ENCODE measurements around the gene UROS. TPM values are rescaled to one million over a fixed set of nuclear protein-coding genes. Genes with fewer than 3 reads are reported as not detected.
A peak's percentile ranks its signal among the peaks of the same experiment; 100 is the strongest.

Gene UROS
- total RNA-seq, 1 experiment from 2014 or later, result 93.6 TPM

DNA sequence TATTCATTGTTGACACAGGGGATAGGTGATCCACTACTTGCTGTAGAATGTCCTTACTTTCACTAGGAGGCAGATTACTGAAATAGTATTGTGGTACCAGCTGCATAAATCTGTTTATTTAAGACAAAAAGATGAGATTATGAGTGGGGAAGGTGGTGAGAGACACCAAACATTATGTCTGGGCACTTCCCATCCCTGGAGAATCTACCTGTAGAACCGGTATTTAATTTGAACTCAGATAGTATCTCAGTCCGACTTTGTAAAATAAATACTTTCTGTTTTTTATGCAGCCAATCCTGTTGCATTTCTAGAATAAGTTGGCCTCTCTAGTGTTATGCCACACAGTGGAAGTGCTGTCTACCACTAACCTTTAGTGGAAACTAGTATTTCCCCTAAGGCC is 13.7 kb upstream of the UROS start:
- DNase-seq (ENCODE audit: low read depth), result no peak

DNA sequence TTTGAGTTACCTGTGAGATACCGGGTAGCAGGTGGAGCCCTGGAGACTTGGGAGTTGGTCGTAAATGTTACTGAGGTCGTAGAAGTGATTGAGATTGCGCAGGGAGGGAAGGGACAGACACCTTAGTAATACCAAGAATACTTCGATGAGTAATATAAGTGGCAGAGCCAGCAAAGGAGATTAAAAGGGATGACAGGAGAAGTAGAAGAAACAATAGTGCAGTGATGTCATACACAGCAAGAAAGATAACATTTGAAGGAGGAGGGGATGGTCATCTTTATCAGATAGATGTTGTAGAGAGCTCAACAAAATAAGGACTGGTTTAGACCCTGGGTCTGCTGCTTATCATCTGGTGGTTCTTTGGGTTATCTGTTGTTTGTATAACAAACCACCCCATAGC is 5.3 kb upstream of the UROS start:
- no peak for DNase-seq (ENCODE audit: low read depth)

DNA sequence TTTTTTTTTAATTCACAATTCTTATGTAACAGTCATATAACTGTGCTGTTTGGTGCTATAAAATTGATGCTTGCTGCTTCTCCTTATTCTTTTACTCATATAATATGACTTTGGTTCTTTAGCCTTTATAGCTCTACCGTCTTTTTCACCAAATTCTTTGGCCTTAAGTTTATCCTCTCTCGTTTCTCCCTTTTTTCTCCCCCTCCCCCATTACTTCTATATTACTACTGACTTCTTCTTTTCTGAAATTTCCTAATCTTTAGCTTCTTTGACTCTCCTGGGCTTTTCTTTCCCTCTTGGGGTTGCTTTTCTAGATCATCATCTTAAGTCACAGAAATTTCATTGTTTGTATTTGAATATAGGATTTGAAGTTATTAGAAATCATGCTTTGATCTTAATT is 4.1 kb upstream of the UROS start:
- DNase-seq (ENCODE audit: low read depth), result no peak

DNA sequence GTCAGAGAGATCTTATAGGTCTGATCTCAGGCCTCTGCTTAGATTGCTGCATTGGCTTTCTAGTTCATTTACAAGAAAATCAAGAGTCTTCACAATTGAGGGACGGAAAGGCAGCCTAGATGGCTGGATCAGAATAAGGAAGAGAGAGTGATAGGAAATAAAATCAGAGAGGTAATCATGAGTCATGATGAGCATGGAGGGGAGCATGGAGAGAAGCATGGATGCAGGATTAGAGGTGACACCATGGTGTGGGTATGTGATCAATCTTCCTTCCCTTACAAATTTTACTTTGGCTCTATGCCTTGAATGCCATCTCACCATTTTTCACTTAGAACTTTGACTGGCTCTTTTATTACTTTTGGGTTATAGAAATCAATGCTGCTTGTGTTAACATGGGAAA is 1.7 kb upstream of the UROS start:
- DNase-seq (ENCODE audit: low read depth), result peak; percentile 33

DNA sequence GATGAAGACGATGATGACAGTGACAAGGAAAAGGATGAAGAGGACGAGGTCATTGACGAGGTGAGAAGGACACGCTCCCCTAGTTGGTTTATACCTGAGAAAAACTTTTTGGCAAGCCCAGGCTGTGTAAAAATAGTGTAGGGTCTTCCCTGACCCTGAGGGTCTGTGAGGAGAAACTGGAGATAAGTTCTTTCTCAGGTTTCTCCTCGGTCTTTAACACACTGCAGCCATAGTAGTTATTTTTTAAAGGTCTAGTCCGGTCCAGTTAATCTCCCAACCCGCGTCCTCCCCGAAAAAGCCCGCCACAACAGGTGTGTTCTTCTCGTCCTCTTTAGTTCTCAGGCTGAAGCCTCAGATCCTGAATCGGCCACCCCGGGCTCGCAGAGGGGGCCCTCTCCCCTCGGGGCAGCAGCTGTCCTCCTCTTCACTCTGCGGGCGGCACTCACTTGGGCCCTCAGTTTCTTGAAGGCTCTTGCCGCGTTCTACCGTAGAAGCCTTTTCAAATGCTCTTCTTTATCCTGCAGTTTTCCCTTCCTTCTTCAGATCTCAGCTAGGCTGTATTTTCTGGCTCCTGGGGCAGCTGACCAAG is 699 bp upstream of the UROS start:
- peak; percentile 16 for DNase-seq (ENCODE audit: low read depth)

DNA sequence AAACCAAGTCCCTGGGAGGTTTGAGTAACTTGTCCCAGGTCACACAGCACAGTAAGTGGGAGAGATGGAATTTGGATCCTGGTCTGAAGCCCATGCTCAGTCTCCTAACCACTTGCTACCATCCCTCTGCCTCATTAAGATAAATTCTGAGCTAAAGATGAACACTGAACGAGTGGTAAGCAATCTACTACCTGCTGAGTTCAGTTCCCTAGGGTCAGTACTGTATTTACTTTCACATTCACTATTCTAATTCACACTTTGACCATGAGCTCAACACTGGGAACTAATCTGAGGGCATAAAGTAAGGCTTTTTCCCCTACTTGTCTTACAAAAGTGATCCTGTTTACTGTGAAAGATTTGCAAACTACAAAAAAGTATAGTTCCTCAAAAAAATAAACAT is 2.4 kb downstream of the UROS start:
- no peak for DNase-seq (ENCODE audit: low read depth)

DNA sequence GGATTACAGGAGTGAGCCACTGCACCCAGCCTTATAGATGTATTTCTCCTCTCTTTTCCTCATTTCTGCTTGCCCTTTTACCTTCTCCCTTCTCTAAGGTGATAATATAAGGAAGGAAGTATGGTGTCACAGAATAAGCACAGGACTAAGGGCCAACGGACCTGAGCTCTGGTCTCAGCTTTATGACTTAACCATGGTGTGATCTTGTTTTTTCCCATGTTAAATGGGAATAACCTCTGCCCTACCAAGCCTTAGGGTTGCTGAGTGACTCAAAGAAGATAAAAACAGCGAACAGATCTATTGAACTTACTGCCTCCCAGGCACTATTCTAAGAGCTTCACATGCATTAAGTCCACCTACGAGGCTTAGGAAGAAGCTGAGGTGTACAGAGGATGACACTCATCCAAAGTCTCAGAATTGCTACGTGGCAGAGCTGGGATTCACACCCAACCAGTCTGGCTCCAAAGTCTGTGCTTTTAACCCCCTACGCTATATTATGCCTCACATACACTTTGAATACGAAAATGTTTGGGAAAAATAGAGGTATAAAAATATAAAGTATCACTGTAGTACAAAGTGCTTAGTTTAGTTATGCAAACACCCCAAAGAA is 5.6 kb downstream of the UROS start:
- no peak for DNase-seq (ENCODE audit: low read depth)

DNA sequence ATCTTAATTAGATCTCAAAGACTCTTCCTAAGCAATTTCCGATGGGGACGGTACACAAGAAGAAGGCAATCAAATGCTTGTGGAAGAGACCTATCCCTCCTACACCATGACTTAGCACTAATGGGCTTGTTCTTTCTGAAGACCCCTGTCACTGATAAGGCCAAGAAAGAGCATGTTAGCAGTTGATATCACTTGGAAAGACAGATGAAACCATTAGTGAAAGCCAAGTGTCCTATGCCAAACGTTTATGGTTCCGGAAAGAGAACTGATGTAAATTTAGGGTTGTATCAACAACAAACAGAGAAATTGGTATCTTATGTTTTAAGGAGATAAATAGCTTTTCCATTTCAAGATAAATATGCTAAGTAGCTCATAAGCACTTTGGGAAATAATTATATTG is 6.5 kb downstream of the UROS start:
- no peak for DNase-seq (ENCODE audit: low read depth)

DNA sequence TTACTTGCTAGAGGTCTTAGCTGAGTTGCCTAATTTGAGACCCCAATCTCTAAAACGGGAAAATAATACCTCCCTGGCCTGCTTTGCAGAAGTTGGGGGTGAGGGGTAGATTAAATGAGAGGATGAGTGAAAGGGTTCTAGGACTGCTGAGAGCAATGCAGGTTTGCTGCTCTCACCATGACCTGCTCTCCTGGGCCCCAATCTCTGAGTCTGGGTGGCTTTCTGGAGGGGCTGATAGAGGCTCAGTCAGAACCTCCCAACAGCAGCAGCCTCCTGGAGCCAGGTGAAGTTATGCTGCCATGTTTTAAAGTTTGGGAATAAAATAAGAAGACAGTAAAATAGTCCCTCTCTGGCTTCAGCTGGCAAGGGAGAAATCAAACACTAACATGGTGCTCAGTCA is 7.3 kb downstream of the UROS start:
- no peak for DNase-seq (ENCODE audit: low read depth)

DNA sequence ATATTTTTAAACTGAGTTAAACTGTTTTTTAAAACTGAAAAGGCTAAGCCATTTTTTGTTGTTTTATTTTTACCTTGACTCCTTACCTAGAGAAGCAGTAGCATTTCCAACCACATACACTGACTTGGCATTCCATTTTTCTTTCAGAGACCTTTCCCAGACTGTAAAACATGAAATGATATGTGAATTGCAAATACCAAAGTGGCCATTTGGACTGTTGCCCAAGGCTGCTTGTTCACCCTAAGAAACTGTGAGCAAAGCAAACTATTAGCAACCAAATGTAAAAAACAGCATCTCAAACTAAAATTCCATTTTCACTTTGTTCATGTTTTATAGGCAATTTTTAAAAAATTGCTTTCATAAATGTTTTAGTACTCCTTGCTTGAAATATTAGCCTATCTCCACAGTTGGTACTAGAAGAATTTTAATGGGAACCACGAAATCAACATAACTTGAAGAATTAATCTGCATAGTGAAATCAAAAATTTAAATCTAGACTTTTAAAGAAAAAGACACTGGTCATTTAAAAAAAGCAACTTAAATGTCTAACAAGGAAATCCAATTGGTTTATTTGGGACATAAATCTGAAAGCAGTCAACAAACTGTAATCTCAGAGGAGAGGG is 10.8 kb downstream of the UROS start:
- no peak for DNase-seq (ENCODE audit: low read depth)

DNA sequence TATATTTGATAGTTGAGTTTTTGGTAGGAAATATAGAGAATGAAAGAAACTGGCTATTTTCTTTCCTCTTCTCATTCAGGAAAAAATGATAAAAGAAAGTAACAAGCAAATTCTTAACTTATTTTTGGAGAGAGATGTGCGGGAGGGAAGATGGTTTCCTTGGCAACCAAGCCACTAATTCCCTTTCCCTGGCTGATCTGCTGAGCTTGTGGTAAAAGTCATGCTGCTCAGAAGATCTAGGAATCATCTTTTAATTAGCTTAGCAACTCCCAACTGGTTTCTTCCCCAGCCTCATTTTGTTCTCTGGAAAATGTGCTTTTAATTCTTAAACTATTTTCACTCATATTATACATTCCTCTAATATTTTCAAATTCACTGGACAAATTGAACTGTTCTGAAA is 11.8 kb downstream of the UROS start:
- DNase-seq (ENCODE audit: low read depth), result no peak

DNA sequence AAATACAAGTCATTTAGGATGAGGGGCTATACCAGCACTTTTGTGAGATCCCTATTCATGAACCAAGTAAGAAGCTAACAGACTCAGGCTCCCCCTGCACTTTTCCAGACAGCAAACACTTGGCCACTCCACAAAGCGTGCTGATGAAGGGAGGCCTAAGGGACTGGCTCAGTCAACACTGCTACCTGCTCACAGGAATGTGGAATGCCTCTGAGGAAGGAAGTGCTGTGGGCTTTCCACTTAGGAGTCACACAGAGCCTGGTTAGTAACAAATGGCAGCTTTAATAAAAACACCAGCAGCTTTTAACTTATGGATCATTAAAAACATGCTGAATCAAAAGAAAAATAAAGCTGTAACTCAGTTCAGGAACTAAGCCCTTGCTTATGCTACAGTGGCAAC is 15.0 kb downstream of the UROS start:
- DNase-seq (ENCODE audit: low read depth), result no peak

DNA sequence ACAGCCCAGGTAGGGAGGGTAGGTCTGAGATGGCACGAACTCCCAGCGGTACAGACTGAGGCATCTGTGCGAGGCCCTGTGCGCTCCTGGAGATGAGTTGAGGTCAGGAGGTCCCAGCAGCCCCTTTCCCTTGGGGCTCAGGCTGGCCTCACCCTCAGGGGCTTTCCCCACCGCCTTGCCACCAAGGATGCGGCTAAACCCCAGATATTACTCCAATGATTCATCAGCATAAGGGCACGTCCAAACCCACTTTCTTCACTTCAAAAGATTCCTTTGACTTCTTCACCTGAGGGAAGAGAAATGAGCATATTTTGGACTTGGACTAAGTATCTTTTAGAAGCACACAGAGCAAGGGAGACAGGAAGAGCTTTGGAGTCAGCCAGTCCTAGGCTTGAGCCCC is 20.3 kb downstream of the UROS start:
- no peak for DNase-seq (ENCODE audit: low read depth)

DNA sequence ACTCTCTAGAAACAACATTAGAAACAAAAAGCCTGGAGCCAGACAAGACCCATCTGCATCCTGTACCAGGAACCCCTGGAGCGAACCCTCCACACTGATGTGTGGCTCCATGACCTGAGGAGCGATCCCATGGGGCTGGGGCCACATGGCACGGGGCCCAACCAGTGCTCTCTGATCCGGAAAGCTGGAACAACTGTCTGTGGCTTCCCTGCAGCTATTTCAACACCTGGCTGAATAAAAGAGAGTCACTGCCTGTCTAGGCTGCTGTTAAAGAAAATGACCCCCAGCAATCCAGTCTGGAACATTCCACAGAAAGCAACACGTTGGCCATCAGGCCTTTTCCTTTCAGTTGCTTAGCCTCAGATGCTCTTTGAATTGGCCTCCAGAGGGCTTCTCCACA is 20.9 kb downstream of the UROS start:
- no peak for DNase-seq (ENCODE audit: low read depth)

DNA sequence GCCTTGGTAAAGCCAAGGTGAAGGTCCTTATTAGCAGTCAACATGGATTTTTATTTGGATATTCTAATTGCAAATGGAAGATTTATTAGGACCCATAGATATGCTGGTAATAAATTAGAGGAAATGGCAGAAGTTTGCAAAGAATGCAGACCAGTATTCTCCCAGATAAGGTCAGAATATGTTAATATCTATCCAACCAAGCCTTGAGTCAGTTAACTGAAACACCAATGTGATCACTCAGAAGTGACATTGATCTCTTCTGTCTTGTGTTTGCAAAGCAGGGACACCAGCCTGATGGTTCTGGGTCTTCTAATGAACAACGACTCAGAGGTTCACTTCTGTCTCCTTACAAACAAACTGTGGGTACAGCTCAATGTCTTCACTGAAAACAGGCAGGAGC is 21.5 kb downstream of the UROS start:
- no peak for DNase-seq (ENCODE audit: low read depth)

DNA sequence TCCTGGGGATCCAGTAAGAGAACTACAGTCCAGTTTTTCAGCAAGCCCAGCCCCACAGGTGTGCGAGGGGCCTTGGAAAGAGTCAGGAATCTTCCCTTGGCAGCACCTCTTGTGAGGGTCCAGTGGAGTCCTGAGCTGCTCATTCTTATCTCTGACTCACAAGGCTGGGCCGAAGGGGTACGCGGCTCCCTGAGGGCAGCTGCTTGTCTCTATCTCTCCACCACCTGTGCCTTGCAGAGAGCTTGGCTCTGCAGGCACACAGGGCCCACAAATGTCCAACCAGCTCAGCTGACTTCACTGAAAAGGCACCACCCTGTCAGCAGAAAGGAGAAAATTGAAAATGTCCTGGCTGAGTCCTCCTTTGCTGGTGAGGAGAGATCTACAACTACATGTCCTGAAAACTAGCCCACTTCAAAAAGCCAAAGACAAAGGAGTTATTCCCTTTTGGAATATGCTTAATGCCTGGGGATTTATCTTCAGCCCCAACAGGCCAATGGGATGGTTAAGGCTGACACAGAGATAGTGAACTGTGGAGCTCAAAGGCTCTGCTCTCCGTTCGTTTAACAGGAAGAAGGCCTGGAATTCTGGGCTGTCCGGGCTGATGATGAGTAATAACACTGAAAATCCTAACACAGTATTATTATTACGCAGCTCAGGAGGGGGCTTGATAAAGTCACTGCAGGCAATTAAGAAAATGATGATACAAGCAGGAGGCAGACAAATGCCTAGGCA is 23.4 kb downstream of the UROS start:
- no peak for DNase-seq (ENCODE audit: low read depth)

DNA sequence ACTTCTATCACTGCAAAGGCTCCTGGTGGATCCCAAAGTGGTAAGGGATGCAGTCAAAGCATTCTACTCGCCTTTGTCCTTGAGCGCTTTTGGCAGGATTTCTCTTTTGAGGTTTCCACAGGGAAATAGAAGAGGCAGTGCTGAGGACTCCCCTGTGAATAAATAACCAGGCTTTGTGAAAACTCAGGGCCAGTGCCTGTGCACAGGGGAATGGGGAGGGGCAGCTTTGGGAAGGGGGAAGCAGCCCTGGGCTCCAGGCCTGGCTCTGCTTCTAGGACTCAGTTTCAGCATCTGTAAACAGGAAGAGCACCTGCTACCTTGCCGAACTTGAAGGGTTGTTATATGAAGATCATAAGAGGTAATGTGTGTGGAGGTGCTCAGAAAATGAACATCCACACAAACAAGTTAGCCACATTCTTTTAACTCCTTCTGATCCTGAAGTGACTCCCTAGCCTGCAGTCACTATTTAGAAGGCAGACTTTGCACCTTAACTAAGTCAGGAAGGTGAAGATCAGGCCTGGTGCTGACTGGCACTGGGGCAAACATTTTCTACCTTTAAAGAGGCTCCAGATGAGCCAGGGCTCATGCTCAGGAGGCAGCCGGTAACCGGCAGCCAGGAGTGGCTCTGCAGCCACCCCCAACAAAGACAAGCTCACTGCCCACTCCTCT is 24.9 kb downstream of the UROS start:
- no peak for DNase-seq (ENCODE audit: low read depth)

DNA sequence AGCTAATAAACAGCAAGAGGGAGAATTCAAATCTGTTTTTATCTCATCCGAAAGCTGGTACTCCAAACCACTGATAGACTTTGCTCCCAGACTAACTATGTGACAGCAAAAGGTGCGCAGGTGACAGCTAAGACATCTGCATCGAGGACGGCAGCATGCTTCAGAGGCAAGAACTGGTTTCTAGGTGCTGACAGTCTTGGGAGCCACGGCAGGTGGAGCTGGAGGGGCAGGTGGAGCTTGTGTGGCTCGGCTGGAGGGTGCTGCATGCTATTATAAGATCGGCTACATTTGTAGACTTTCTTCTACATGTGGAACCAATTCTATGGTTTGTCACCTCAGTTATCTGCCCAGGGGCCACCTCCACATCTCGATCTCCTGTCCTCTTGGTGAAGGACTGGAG is 25.6 kb downstream of the UROS start:
- DNase-seq (ENCODE audit: low read depth), result no peak

DNA sequence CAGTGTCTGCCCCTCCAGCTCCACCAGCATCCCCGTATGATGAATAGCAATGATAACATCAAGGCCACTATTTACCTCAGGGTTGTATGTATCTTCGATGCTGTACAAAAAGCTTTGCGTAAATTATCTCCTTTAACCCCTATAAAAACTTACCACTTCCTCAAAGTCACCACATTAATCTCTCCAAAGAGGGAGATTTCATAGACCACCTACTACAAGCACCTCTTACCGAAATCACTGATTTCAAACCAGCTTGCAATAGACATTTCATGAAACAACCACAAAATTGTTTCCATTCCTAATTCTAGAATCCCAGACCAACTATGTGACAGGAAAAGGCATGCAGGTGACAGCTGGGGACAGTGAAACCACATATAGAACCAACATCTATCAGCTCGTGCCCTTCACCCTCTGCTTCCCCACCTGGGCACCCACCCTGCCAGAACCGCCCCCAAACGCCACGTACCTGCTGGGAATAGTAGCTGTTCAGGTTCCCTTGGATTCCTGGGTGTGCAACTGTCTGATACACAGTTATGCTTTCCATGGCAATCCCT is 27.3 kb downstream of the UROS start:
- DNase-seq (ENCODE audit: low read depth), result no peak

DNA sequence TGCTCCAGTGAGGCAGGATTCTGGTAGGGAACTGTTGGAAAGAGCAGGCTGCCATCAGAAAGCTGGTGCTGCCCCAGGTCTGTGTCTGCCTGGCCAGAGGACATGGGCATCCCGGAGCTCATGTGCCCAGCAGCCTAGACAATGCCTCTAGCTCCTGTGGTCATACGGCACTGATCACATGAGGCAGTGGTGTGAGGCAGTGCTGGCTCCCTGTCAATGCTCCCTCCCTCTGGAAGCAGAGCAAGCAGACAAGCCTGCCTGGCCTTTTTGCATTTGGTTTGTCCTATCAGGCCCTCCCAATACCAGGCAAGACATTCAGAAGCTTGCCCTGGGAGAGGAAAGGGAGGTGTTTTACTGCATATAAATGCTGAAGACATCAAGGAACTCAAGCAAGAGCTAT is 27.9 kb downstream of the UROS start:
- DNase-seq (ENCODE audit: low read depth), result no peak

DNA sequence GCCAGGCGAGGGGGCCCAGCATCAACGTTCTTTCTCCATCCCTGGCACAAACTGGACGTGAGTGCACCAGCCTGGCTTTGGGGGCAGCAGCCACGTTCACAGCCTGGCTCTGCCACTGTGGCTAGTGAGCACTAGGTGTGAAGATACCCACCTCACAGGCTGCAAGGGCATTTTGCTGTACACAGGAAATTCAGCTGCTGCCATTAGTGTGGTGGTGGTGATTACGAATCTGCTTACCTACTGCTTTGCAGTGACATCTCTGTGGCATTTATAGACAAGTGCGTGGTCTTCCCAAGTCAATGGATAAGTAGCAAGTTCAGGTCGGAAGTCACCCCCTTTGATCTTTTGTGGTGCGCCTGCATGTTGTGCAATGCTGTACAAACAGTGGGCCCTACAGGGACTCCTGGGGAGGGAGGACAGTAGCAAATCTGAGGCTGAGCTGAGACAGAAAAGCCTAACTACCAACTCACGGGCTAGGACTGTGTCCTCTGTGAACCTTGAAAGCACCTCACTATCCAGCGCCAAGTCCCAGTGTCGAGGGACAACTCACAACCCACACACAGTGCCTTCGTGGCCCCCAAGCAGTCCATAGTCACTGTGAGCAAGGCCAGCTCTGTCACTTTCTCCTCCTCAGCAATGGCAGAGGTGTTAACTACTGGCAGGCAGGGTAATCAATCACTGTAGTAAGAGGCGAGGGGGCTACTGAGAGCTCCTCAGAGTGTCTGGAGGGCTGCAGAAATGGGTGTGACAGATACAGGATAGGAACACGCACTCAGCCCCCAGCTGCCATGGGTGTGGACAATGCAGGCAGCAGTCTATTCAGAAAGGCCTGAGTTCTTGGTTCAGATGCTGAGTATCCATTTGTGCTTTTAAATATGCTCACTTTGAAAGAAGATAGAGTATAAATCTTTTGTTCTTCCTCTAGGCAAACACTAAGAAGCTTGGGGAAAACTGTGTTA is 30.4 kb downstream of the UROS start:
- no peak for DNase-seq (ENCODE audit: low read depth)

All from LHCN-M2 (cell line).